GM18858 (cell line): ENCODE results near the gene NRL.

ENCODE experiments used
- ATAC-seq: cut with Tn5 transposase; IDR thresholded peaks from one replicate; pipeline ENCODE4 v1.9.1; 2021; ENCODE audit not compliant: unreplicated experiment

The NRL gene

DNA sequence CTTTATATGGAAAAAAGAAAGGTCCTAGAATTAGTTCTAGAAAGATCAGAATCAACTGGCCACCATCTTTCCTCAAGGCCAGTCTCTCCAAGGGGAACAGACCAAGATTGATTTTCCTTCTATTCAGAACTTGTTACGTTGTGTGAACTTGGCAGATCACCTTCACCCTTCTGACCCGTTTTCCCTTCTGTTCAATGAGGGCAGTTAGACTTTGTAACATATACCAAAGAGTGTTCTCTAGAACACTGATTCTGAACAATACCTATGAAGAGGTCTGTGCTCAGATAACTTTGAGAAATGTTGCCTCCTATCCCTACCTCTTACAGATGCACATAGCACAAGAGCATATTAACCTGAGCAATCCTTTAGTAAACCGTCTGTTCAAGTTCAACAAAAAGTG, 31.3 kb downstream of the NRL start:
- ATAC-seq = no peak

DNA sequence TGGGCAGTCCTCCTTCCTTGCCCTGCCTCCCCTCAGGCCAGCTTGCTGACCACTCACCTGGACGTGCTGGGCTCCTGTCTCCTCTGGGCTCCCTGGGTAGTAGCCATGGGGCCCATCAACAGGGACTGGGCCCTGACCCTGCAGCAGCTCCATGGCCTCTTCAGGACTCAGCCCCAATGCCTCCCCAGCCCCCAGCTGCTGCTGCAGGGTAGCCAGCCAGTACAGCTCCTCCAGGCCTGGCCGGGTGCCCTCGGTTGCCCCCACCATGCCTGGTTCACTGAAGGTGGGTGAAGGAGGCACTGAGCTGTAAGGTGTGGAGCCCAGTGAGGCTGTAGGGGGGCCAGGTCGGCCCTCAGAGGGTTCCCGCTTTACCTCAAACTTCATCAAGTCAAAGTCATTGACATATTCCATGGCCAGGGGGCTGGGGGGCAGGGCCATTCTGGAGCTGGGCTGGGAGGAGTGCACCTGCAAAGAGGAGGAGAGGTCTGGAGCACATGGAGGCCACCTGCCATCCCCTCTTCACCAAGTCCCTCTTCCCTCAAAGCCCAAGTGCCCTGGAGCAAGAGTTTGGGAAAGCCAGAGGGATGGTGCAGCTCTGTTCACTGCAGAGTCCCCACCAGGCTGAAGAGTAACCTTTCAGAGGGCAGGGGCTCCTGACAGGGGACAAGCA, 32.2 kb downstream of the NRL start:
- ATAC-seq = no peak

DNA sequence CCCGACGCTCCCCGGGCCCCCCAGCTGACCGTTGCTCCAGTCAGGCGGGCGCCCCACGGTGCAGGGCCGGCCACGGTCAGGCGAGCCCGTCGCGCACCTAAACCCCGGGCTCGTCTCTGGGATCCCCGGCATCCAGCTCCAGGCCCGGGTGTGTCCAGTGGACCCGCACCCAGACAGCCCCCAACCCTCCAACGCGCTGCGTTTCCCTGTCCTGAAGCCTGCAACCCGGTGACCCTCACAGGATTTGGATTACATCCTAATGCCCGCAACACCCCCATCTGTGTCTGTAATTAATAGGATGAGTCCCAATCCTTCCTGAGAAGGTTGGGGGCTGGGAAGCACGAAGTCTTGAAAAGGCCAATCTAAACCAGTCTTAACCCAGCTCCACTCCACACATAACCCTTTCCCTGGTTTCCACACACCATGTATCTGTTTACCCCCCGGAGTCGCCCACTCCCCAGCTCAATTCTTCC, 33.0 kb downstream of the NRL start:
- no peak for ATAC-seq

DNA sequence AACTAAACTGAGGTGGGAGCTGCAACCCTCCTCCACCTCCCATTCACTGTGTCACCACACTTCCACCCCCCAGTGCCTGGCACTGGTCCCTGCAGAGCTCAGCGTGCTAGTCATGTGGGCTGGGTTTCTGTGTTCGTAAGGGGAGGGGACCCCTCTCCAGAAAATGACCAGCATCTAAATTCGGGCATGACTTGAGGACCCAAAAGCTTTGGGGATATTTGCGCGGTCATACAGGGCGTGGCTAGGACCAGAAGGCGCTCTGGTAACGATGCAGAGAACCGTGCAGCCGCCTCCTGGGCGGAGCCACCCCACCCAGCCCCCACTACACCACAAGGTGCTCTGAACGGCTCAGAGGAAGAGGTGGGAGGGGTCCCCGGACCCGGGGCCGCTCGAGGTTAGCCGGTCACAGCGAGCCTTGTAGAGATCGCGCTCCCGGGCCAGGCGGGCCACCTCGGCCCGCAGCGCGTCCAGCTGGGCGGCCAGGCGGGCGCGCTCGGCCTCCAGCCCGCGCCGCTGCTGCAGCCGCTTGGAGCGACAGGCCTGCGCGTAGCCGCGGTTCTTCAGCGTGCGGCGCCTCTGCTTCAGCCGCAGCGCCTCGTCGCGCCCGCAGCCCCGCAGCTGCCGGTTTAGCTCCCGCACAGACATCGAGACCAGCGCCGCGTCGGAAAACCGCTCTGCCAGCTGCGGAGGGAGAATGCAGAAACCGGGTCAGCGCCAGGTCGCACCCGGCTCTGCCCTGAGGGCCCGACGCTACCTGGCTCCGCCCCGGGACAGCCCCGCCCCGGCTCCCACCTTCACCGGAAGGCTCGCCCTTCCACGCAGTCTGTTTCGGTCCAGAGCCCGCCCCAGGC, 33.6 kb downstream of the NRL start:
- peak; percentile 78 for ATAC-seq

DNA sequence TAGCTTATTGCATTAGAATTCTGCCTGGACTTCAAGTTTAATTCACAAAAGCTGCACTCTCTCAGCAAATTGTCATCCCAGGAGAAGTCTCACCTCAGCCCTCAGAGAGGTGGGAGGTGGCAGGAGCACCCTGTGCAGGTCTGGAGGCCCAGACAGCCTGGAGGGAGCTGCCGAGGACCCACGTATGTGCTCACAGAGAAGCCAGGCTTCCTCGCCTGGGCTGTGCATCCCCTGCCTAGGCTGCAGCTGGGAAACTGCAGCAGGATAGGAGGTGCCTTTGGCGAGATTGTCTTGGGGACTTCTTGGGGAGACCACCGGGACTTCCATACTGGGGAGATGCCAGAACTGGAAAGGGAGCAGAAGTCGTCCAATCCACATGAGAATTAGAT, 34.6 kb downstream of the NRL start:
- no peak for ATAC-seq

DNA sequence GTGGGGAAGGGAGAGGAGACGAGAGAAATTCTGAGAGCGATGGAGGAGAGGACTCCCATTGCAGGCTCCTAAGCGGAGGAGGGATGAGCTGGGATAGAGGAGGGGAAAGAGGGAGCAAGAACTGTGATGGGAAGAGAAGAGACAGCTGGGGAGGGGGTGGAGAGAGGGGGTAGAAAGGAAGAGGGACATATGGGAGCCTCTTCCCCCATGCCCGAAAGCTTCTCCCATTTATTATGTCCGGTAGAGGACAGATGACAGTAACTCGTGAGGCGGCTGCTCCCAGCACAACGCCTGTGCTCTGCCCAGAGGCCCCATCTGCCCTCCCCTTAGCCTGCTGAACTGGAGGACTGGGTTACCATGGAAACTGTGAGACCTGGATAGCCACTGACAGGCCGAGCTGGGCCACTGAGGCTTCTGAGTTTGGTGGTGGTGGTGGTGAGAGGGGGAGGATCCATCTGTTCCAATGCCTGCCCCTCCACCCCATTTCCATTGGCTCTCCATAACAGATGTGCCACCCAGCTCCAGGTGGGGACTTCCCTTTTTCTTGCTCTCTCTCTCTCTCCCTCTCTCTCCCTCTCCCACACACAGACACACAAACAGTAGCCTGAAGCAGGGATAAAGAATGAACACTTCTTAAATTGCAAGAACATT, 35.1 kb downstream of the NRL start:
- no peak for ATAC-seq

DNA sequence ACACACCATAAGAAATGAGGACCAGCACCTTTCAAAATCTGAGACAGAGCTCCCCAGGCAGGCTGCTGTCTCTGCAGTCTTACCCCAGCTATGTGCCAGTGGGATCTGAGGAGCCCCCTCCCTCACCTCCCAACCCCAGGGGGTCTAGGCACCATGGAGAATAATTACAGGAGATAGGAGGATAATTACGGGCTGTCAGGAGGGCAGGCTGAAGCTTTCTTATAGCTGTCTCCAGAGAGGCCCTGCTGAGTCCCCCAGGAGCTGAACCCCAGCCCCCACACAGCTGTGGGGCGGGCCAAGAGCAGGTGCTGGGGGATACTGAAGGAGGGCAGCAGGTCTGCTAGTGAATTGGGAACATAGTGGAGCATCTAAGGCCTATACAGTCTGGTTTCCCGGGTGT, 36.6 kb downstream of the NRL start:
- ATAC-seq = no peak

DNA sequence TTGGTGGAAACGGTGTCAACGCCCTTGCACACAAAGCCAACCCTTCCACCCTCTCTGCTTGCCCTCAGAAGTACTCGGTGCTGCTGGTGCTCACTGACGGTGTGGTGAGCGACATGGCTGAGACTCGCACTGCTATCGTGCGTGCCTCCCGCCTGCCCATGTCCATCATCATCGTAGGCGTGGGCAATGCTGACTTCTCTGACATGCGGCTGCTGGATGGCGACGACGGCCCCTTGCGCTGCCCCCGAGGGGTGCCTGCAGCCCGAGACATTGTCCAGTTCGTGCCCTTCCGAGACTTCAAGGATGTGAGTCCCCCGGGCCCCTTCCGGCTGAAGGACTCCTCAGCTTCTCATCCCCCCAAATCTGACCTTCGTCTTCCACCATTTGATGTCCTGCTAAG, 37.7 kb downstream of the NRL start:
- no peak for ATAC-seq

DNA sequence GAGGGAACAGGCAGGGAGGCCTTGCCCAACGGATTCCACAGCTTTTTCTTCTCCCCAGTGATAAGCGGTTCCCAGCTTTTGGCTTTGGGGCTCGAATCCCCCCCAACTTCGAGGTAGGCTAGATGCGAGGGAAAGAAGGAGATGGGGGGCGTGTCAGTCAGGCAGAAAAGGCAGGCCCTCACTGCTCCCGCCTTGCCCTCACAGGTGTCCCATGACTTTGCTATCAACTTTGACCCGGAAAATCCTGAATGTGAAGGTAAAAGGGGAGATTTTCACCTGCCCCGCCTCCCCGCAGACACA, 38.5 kb downstream of the NRL start:
- ATAC-seq = no peak

DNA sequence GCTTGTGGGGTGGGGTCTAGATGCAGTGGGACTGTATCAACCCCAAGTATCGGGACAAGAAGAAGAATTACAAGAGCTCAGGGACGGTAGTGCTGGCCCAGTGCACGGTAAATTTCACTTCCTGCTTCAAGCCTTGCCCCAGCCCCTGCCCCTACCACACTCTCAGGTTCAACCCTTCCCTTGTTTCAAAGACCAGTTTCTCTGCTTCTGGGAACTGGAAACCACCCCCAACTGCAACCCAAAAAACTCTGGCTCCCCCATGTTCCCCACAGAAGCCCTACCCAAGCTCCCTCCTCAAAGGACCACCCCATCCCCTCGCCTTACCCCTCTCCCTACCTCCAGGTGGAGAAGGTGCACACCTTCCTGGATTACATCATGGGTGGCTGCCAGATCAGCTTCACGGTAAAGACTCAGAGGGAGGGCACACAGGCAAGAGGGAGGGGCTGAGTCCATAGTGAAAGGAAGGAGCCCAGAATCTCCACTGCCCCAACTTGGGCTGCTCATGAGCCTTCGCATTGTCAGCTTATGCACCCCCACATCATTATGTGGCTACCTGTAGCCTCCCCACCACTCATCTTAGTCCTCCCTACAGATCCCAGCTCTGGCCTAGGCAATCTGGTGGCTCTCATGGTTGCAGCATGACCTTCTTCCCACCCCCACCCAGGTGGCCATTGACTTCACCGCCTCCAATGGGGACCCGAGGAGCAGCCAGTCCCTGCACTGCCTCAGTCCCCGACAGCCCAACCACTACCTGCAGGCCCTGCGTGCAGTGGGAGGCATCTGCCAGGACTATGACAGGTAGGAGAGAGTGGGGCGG, 39.1 kb downstream of the NRL start:
- no peak for ATAC-seq

DNA sequence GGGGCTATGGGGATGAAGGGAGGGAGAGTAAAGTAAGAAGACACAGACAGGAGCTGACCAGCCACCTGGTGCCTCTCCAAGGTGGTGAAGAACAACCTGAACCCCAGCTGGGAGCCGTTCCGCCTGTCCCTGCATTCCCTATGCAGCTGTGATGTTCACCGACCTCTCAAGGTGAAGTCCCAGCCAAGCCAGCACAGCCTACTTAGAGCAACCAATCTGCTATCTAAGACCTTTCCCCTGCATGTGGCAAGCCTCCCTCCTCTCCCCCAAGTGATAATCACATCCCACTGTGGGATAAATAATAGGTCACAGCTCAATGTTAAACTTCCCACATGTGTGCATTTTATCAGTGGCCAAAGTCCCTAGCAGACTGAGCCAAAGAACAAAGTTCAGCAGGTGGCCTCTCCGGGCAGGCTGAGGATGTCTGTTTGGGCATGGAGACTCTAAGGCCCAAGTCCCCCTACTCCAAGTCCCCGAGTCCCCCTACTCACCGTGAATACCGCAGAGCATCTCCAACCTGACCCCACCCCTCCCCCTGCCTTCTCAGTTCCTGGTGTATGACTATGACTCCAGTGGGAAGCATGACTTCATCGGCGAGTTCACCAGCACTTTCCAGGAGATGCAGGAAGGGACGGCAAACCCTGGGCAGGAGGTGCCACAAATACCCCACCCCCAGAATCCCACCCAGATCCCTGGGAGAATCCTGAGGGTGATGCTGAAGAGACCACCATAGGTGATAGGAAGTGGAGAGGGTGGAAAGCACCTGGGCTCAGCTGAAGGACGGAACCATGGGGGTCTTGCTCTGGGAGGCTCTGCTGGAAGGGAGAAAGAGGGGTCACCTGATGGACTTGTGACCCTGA, 39.9 kb downstream of the NRL start:
- ATAC-seq = no peak

DNA sequence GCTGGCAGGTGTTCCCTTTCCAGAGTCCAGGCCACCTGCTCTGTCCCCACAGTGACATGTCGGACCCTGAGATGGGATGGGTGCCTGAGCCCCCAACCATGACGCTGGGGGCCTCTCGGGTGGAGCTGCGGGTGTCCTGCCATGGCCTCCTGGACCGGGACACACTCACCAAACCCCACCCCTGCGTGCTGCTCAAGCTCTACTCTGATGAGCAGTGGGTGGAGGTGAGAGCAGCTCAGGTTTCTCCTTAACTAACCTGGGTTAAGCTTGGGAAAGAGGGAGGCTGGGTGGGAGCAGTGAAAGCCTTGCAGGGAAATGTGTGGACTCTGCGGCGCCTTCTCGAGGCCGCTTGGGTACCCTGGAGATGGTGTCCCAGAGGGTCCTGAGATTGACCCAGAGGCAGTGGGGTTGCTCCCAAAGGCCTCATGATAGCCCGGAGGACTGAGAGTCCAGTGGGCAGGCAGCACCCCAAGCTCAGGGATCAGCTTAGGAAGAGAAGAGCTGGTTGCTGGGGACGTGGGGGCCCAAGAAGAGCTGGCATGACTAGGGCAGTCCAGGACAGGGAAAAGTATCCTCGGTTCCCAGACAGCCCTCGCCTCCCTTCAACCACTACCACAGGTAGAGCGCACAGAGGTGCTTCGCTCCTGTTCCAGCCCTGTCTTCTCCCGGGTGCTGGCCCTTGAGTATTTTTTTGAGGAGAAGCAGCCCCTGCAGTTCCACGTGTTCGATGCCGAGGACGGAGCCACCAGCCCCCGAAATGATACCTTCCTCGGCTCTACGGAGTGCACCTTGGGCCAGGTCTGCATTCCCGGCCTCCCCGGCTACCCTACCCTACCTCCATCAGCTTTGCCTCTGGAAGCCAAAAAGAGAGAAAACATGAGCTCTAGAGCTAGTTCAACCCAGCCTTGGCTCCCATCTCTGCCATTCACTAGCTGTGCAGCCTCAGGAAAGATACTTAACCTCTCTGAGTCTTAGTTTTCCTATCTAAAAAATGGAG, 41.6 kb downstream of the NRL start:
- ATAC-seq = no peak

DNA sequence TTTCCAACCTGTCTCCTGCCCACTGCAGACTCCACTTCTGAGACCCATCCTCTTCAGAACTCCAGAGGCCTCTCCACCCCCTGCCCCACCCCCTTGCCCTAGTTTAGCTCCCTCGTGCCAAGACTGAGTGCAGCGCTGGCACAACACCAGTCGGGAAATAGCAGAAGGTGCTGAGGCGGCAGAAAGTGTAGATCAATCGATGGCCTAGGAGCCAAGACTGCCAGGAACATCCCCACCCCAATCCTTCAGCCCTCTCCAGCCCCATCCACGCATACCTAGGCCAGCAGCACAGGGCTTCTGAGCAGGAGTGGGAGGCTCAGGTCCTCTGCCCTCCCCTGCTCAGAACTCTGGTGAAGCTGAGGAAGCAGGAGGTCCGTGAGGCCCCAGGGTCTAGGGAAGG, 42.3 kb downstream of the NRL start:
- no peak for ATAC-seq

DNA sequence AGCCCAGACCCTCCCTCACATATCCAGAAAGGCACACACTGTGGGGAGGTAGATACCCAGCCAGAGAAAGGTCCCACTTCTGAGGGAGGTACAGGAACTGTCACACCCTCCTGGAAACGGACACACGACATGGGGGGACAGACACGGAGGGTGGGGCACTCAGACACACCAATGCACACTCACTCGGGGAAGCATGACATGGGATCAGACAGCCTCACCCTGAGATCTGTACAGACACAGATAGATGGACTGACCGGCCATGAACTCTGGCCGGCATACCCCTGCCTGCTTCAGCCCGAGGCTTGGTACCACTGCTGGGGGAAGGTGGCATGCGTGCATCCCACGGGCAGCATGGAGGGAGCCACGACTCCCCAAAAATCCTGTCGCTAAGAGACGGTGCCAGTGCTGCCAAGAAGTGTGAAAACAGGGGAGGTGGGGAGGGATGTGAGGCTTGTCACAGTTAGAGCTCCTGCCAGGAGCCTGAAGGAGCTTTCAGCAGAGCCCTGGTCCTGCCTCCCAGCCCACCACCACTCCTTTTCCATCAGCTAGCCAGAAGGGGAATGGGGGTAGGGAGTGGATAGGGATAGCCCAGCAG, 42.8 kb downstream of the NRL start:
- no peak for ATAC-seq

DNA sequence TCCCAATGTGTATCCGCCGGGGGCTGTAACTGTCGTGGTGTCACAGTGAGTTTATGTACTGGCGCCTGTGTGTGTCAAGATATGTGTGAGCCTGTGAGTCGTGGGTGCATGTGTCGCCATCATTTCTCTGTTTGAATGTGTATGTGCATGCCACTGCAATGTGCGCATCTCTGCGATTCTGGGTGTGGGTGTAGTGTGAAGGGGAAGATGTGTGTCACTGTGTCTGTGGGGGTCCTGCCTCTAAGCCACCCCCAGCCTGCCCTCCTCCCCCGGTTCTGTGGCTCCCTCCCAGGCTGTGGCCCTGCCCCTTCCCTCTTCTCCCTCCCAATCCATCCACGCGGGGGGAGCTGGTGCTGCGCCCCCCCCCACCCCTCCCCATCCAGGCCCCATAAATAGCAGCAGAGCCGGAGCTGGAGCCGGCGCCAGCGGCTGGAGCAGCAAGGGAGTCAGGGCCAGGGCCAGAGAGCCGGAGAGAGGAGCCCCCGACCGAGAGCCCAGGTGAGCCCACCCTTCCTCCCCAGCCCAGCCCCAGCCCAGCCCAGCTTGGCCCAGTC, 43.5 kb downstream of the NRL start, which contains the start of gene CPNE6:
CPNE6 (plus strand) TSS at position 419 of the 554 bp plus-strand sequence. CDS start 1,375 bp downstream, outside the sequence.
- no peak for ATAC-seq

DNA sequence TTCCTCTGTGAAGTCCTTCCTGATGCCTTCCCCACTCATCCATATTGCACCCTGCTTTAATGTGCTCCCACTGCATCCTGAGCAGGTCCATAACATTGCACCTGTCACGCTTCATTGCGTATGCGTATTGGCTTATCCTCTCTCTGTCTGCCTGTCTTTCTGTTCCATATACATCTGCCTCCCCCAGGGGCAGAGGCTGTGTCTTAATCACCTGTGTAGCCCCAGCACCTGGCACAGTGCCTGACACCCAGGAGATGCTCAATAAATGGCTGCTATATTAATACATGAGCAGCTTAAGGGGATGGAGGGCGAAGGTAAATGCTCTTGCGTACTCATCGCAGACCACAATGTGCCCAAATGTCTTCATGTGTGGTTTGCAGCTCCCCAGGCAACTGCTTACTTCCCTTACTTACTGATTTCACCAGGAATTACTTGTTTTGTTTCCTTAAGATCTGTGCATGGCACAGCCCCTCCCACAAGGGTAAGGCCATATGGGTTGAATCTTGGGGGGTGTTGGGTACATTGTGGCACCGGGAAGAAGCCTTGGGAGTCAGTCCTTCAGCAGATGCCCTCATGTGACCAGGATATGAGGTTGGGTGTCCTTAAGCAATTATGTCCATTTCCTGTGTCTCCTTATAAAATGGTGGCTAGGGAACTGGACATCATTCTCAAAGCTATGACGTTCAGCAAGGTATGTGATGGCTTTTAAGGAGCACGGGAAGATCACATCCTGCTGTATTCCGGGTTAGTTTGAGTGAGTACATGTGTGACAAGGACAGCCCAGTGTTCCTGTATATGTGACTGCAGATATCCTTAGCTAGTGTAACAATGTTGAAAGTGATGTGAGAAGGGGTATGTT, 44.2 kb downstream of the NRL start:
- no peak for ATAC-seq

DNA sequence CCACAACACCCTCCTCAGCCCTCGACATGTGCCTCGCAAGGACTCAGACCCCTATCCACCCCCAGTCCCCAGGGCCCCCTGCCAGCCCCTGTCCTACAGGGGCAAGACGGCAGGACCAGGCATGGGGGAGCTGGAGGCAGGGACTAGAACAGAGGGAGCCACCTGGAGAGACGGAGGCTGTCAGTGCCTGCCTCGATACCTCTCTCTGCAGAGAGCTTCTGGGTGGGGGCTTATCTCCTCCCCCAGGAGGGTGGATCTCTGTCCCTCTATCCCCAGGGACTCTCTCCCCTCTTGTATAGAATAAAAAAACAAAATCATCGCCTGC, 45.4 kb downstream of the NRL start:
- ATAC-seq = no peak
